HL-60 (cell line): ENCODE results near the gene PCDHGA7.

Experiments
- DNase-seq, 2 experiments: peaks; one replicate each; pipeline ENCODE4 v3.0.0-alpha.2; 2010 to 2020; ENCODE audit warnings: low read depth in 1 of 2, low spot score in 1 of 2
- H3K27ac ChIP-seq: fragments of 250-450 bp; sonication (Bioruptor Pico); replicated peaks from 2 replicates; pipeline ENCODE4 v1.5.1; 2020; ENCODE audit warnings: mild to moderate bottlenecking, moderate library complexity
- H3K27me3 ChIP-seq: fragments of 250-450 bp; sonication (Bioruptor Pico); 2 replicates; pipeline ENCODE4 v1.5.1; 2021; ENCODE audit warnings: mild to moderate bottlenecking, moderate library complexity; ENCODE audit not compliant: insufficient read depth, poor library complexity, severe bottlenecking
- H3K4me3 ChIP-seq: replicated peaks from 2 replicates; pipeline ENCODE4 v1.5.1; 2011; ENCODE audit warnings: mild to moderate bottlenecking, control low read depth, low read length; ENCODE audit not compliant: insufficient read depth
- CTCF ChIP-seq: IDR thresholded peaks from one replicate; pipeline ENCODE4 v1.5.1; 2011; ENCODE audit warnings: low read length, control low read depth, inconsistent platforms; ENCODE audit not compliant: insufficient read depth
- GABPA ChIP-seq: IDR thresholded peaks from 2 replicates; pipeline ENCODE4 v1.6.1; 2012; ENCODE audit warnings: low read depth
- POLR2AphosphoS5 ChIP-seq: IDR thresholded peaks from 2 replicates; pipeline ENCODE4 v1.6.1; 2012; ENCODE audit warnings: low read depth
- SPI1 ChIP-seq: IDR thresholded peaks from 2 replicates; pipeline ENCODE4 v1.6.1; 2012; ENCODE audit warnings: low read depth, mild to moderate bottlenecking, borderline replicate concordance
- TF ChIP-seq, protein P1 (sequence below): IDR thresholded peaks from 2 replicates; pipeline ENCODE4 v1.6.1; 2012; ENCODE audit warnings: low read depth; ENCODE audit not compliant: insufficient replicate concordance

The PCDHGA7 gene

DNA sequence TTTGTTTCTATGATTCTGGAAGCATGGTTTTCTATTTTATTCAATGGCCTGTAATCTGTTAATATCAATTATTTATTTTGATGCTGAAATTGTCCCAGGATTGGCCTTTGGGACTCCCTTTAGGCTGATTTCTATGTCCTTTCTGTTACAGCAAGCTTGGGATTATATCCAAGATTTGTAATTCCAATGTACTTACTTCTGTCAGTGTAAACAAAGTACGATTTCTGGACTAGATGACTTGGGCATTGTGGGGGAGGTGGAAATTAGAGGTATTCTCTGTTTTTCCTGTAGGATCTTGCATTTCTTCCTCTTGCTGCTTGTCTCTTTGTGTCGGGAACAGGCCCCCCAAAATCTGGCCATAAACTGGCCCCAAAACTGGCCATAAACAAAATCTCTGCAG is 51.5 kb downstream of the PCDHGA7 start:
- DNase-seq, result no peak
- Histone ChIP-seq H3K27me3 (no peaks in the 10 kb centered on the region), H3K27ac (no peak overlapping the region), H3K4me3 (no peak overlapping the region)
- no peak for TF ChIP-seq CTCF
- TF ChIP-seq GABPA, result no peak
- TF ChIP-seq, protein P1, sequence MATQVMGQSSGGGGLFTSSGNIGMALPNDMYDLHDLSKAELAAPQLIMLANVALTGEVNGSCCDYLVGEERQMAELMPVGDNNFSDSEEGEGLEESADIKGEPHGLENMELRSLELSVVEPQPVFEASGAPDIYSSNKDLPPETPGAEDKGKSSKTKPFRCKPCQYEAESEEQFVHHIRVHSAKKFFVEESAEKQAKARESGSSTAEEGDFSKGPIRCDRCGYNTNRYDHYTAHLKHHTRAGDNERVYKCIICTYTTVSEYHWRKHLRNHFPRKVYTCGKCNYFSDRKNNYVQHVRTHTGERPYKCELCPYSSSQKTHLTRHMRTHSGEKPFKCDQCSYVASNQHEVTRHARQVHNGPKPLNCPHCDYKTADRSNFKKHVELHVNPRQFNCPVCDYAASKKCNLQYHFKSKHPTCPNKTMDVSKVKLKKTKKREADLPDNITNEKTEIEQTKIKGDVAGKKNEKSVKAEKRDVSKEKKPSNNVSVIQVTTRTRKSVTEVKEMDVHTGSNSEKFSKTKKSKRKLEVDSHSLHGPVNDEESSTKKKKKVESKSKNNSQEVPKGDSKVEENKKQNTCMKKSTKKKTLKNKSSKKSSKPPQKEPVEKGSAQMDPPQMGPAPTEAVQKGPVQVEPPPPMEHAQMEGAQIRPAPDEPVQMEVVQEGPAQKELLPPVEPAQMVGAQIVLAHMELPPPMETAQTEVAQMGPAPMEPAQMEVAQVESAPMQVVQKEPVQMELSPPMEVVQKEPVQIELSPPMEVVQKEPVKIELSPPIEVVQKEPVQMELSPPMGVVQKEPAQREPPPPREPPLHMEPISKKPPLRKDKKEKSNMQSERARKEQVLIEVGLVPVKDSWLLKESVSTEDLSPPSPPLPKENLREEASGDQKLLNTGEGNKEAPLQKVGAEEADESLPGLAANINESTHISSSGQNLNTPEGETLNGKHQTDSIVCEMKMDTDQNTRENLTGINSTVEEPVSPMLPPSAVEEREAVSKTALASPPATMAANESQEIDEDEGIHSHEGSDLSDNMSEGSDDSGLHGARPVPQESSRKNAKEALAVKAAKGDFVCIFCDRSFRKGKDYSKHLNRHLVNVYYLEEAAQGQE, result no peak
- TF ChIP-seq SPI1, result no peak
- no peak for TF ChIP-seq POLR2AphosphoS5
